ENCODE results near the gene SYT10.
"Not testable (repeated sequence)": the region's sequence is repeated elsewhere in the genome, so short reads cannot be mapped to it uniquely, and the experiment has no call there.

SYT10 gene, protein sequence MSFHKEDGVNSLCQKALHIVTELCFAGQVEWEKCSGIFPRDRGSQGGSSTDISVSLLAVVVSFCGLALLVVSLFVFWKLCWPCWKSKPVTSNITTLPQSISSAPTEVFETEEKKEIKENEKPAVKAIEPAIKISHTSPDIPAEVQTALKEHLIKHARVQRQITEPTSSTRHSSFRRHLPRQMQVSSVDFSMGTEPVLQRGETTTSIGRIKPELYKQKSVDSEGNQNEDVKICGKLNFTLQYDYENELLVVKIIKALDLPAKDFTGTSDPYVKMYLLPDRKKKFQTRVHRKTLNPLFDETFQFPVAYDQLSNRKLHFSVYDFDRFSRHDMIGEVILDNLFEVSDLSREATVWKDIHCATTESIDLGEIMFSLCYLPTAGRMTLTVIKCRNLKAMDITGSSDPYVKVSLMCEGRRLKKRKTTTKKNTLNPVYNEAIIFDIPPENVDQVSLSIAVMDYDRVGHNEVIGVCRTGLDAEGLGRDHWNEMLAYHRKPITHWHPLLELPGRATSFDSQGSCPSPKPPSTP

DNA sequence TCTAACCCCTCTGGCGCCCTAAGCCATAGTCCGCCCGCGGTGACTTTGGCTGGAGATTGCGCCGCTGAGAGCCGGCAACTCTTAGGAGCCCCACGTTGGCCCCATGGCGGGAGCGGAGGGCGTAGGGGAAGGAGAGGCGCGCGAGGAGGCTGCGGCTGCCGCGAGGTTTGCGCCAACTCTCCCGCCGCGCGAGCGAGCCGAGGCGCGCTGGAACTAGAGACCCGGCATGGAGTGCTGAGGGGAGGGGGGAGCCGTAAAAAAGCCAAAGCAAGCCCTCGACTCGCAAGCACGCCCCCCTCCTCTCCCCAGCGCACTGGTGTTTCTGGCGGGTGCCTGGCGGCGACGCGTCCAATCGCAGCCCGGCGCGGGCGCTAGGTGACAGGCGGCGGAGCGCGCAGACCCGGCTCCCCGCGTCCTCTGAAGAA is at the start of gene SYT10:
Gene SYT10, minus strand, starts transcription at position 233 of the 425 bp plus-strand sequence. CDS start 297 bp downstream, outside the sequence.
- DNase-seq (ENCODE audit: low read depth): no peak

GRCh38 chr12:33488036-33488435 is 48.4 kb upstream of the SYT10 start:
- no peak for DNase-seq (ENCODE audit: low read depth)

GRCh38 chr12:33486058-33486457 is 46.4 kb upstream of the SYT10 start:
- no peak for DNase-seq (ENCODE audit: low read depth)

- no peak for DNase-seq (ENCODE audit: low read depth)
These were observed 44.5 kb upstream of the SYT10 start for GRCh38 chr12:33484161-33484560.

DNA sequence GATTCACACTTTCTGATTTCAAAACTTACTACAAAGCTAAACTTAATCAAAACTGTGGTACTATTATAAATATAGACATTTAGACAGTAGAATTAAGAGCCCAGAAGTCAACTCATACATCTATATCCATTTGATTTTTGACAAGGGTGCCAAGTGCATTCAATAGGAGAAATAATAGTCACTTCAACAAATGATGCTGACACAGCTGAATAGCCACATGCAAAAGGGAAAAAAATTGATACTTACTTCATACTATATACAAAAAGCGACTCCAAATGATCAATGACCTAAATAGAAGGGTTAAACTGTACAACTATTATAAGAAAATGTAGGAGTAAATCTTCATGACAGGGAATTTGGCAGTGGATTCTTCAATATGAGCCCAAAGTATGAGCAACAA is 40.7 kb upstream of the SYT10 start:
- no peak for DNase-seq (ENCODE audit: low read depth)

DNA sequence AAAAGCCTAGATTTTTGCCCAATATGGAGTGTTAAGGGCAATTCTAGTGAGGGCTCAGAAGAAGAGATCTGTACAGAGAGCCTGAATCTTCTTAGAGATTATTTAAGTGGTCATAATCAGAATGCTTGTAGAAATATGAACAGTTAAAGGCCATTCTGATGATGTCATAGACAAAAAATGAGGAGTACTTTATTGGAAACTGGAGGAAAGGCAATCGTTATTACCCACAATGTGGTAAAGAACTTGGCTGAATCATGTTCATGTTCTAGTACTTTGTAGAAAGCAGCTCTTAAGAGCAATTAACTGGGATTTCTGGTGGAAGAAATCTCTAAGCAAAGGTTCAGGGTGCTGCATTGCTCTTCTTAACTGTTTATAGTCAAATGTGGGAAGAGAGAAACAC is 36.4 kb upstream of the SYT10 start:
- DNase-seq (ENCODE audit: low read depth): no peak

GRCh38 chr12:33472299-33472698 is 32.7 kb upstream of the SYT10 start:
- DNase-seq (ENCODE audit: low read depth): no peak

DNA sequence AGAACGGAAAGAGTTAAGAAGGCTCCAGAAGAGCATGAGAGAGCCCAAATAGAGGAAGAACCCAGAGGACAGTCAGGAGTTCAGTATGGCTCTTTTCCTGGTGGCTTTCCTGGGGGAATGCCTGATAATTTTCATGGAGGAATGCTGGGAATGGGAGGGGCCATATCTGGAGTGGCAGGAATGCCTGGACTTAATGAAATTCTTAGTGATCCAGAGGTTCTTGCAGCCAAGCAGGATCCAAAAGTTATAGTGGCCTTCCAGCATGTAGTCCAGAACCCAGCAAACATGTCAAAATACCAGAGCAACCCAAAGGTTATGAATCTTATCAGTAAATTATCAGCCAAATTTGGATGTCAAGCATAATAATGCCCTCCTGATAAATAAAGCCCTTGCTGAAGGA is 15.5 kb upstream of the SYT10 start:
- no peak for DNase-seq (ENCODE audit: low read depth)

GRCh38 chr12:33450480-33450879 is 10.9 kb upstream of the SYT10 start:
- DNase-seq (ENCODE audit: low read depth): no peak

DNA sequence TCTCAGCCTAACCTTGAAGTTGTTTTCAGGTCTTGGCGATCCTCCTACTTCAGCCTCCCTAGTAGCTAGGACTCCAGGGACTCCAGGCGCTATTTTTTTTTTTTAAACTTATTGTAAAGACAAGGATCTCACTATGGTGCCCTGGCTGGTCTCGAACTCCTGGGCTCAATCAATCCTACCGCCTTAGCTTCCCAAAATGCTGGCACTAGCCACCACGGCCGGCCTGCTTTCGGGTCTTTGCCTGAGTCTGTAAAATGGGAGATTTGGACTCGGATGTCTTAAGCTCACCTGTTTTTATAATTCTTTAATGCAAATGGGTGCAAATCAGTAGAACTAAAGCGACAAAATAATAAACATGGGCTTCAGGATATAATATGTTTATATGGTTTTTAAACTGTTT is 858 bp upstream of the SYT10 start:
- no peak for DNase-seq (ENCODE audit: low read depth)

- DNase-seq (ENCODE audit: low read depth): no peak
These were observed 600 bp downstream of the SYT10 start for GRCh38 chr12:33438851-33439586.

GRCh38 chr12:33438025-33438772 is 1.4 kb downstream of the SYT10 start:
- no peak for DNase-seq (ENCODE audit: low read depth)

DNA sequence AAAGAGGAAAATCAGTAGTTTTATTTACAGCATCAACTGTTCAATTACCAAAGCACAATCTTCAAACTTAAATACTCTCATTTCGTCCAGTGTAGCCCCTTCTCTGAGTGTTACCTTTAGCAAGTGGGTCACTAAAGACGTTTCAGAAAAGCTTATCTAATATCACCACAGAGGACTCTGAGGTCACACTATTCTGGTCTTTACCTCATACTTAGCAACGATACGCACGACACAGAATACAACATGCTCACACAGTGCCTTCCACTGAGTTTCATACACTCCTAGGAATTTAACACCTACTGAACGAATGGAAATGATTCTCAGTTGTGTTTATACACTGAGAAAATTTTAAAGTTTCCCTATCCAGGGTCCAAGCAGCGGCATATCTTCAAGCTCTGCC is 2.0 kb downstream of the SYT10 start:
- DNase-seq (ENCODE audit: low read depth): no peak

- no peak for DNase-seq (ENCODE audit: low read depth)
These were observed 6.6 kb downstream of the SYT10 start for GRCh38 chr12:33432992-33433391.

DNA sequence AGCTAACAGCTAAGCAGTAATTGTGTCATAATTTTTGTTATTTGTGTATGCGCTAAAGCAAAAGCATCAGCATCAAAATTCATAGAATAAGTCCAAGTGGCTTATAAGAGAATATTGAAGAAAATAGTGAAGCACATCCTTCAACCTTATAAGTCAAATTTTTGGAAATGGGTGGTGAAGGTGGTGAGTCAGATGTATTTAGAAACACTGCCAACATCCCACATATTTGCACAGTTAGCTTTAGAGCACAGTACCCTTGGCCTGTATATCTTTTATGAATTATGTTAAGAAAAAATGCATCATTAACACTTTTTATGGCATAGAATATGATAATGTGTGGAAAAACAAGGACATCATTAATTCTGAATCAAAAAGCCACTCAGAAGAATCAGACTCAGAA is 8.0 kb downstream of the SYT10 start:
- no peak for DNase-seq (ENCODE audit: low read depth)

GRCh38 chr12:33429468-33429867 is 10.2 kb downstream of the SYT10 start:
- DNase-seq (ENCODE audit: low read depth): no peak

DNA sequence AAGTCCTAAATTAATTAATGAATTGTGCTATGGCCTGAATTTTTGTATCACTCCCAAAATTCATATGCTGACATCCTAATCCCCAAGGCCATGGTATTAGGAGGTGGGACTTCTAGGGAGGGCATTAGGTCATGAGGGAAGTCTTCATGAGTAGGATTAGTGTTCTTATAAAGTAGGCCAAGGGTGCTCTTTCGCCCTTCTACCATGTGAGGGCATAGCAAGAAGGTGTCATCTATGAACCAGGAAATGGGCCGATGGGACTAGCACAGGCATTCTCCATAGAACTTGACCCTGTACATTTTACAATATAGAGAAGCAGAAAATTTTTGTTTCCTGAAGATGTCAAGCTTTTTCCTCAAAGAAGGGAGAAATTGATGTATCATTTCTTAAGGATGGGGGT is 12.5 kb downstream of the SYT10 start:
- no peak for DNase-seq (ENCODE audit: low read depth)

- no peak for DNase-seq (ENCODE audit: low read depth)
These were observed 15.9 kb downstream of the SYT10 start for GRCh38 chr12:33423706-33424105.

GRCh38 chr12:33412410-33412809 is 27.2 kb downstream of the SYT10 start:
- DNase-seq (ENCODE audit: low read depth): not testable (repeated sequence)

DNA sequence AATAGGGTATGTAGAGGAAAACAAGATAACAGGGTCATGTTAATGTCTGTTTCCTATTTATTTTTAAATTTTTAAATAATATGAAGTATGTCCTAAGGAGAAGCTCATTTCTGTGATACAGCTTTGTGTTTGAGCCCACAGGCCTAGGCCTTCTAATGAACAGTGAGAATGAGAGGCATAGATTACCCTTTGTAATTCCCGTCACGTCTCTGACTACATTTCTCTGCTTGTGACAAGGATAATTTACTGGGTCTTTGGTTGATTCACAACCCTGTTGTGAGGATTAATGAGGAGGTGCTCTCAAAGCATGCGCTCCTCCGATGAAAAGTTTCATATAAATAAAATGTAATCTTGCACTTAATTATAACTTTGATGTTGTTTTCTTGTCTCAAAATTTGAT is 56.1 kb downstream of the SYT10 start:
- no peak for DNase-seq (ENCODE audit: low read depth)

- DNase-seq (ENCODE audit: low read depth): no peak
These were observed 63.5 kb downstream of the SYT10 start for GRCh38 chr12:33376153-33376552.

DNA sequence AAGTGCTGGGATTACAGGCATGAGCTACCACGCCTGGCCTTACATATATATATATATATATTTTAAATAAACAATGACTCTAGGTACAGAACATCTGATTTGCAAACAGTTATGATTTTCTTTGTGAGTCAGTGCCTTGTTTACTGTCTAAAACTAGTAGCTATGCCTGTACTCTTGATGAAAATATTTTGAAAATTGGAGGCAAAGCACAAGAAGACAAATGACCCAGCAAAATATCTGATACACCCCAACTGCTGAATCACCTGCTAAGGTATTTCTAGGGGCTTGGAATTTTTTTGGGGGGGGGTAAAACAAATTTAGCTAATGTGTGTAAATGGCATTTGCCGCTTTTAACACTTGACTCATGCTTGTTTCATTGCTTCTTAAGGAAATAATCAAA is 69.3 kb downstream of the SYT10 start:
- no peak for DNase-seq (ENCODE audit: low read depth)

DNA sequence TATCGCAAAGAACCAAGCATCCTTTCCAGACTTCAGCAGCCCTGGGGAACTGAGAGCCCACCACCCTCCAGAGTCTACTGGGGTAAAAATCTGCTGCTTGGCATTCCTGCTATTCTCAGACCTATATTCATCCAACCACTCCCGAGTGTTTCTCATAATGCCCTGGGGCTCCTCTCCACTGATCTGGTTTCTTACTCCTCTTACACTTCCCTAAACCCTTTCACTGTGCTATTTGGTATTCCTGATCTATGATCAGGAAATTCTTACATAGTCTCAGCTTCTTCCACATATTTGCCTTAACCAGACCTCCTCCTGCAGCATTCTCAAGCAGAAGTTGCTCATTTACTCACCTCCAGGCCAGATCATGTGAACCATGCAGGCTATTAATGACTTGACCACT is 82.4 kb downstream of the SYT10 start:
- DNase-seq (ENCODE audit: low read depth): no peak

Data from fibroblast of the conjunctiva (primary cell).